Endothelial cell of umbilical vein (primary cell): ENCODE measurements around the gene RPL6. TPM values are rescaled to one million over a fixed set of nuclear protein-coding genes. Genes with fewer than 3 reads are reported as not detected.

ENCODE experiments used
- BruUV-seq: library from RNA; stranded (reverse); fragments of 400-500 nt; replicated peaks from 2 replicates; lab custom pipeline; 2021; lab: Mats Ljungman, UMichigan
- CTCF ChIA-PET: fragments of 300-600, 350-600 bp; sonication (Branson Sonifier 250); formaldehyde crosslinking; loops from one replicate; lab custom pipeline; 2021; ENCODE audit warnings: antibody characterized with exemption, inconsistent platforms; lab: Charles Lee
- POLR2A ChIA-PET: fragments of 300-600, 350-600 bp; sonication (Branson Sonifier 250); formaldehyde crosslinking; loops from one replicate; lab custom pipeline; 2021; ENCODE audit warnings: antibody characterized with exemption, inconsistent platforms; lab: Charles Lee
- DNase-seq: peaks from one replicate; pipeline ENCODE4 v3.0.0-alpha.2; 2011; ENCODE audit warnings: low read depth, low spot score
- FAIRE-seq: peaks from 2 replicates; lab custom pipeline; 2011; peaks lifted over from hg19 to GRCh38; lab: Jason Lieb, UNC
- H2AFZ ChIP-seq: 2 replicates; pipeline ENCODE4 v1.6.0; 2012; ENCODE audit warnings: low read depth, low read length, control low read depth, inconsistent platforms
- H3K27ac ChIP-seq: 2 replicates; pipeline ENCODE4 v1.5.1; 2011; ENCODE audit warnings: low read depth, mild to moderate bottlenecking, control low read depth, low read length, moderate library complexity; ENCODE audit not compliant: insufficient read depth
- H3K27me3 ChIP-seq, 2 experiments: 2 replicates each; pipeline versions ENCODE4 v1.6.0 to v1.6.1; 2011; ENCODE audit warnings: low read length in 2 of 2, mixed read lengths in 1 of 2; ENCODE audit not compliant: control insufficient read depth in 2 of 2, insufficient read depth in 2 of 2
- H3K36me3 ChIP-seq, 2 experiments: 2 replicates in 1 of 2; 3 replicates in 1 of 2; pipeline ENCODE4 v1.5.1; 2011; ENCODE audit warnings: low read length in 2 of 2, mild to moderate bottlenecking in 1 of 2, moderate library complexity in 1 of 2; ENCODE audit not compliant: control insufficient read depth in 2 of 2, insufficient read depth in 2 of 2; ENCODE audit errors: extremely low read depth in 1 of 2
- H3K4me1 ChIP-seq: 3 replicates; pipeline ENCODE4 v1.5.1; 2011; ENCODE audit warnings: mild to moderate bottlenecking, low read length; ENCODE audit not compliant: control insufficient read depth, insufficient read depth; ENCODE audit errors: extremely low read depth
- H3K4me2 ChIP-seq: 2 replicates; pipeline ENCODE4 v1.6.1; 2011; ENCODE audit warnings: low read length, control low read depth, mixed read lengths; ENCODE audit not compliant: insufficient read depth
- H3K4me3 ChIP-seq, 3 experiments: fragments of 200-600 bp in 1 of 3; sonication (generic), shearing (Covaris generic) in 1 of 3; replicated peaks in 1 of 3; 2 replicates each; pipeline ENCODE4 v1.5.1; 2011 to 2016; ENCODE audit warnings: control low read depth in 3 of 3, low read length in 3 of 3, mild to moderate bottlenecking in 2 of 3, inconsistent platforms in 1 of 3, low read depth in 1 of 3, moderate library complexity in 1 of 3; ENCODE audit not compliant: insufficient read depth in 1 of 3
- H3K79me2 ChIP-seq: 2 replicates; pipeline ENCODE4 v1.6.0; 2012; ENCODE audit warnings: low read length, inconsistent platforms; ENCODE audit not compliant: control insufficient read depth, insufficient read depth
- H3K9ac ChIP-seq: replicated peaks from 2 replicates; pipeline ENCODE3; 2011; ENCODE audit warnings: low read length, control low read depth; ENCODE audit not compliant: insufficient read depth; ENCODE audit errors: extremely low read depth
- H3K9me1 ChIP-seq: replicated peaks from 3 replicates; pipeline ENCODE4 v1.6.0; 2011; ENCODE audit warnings: mild to moderate bottlenecking, low read length; ENCODE audit not compliant: control insufficient read depth, insufficient read depth; ENCODE audit errors: extremely low read depth
- H3K9me3 ChIP-seq: replicated peaks from 2 replicates; pipeline ENCODE4 v1.5.1; 2012; ENCODE audit warnings: low read length, inconsistent platforms; ENCODE audit not compliant: control insufficient read depth, insufficient read depth
- H4K20me1 ChIP-seq: replicated peaks from 2 replicates; pipeline ENCODE3; 2011; ENCODE audit warnings: mild to moderate bottlenecking, low read length; ENCODE audit not compliant: control insufficient read depth, insufficient read depth; ENCODE audit errors: extremely low read depth
- CTCF ChIP-seq, 2 donors: IDR thresholded peaks; 1 replicate in 1 of 2; 2 replicates in 1 of 2; pipeline ENCODE4 v1.5.1; 2011; ENCODE audit warnings: low read length in 2 of 2, mild to moderate bottlenecking in 2 of 2, moderate library complexity in 2 of 2, control low read depth in 1 of 2, inconsistent platforms in 1 of 2, low read depth in 1 of 2; ENCODE audit not compliant: insufficient read depth in 1 of 2; ENCODE audit errors: extremely low read depth in 1 of 2
- EZH2 ChIP-seq: IDR thresholded peaks from 2 replicates; pipeline ENCODE4 v1.6.1; 2012; ENCODE audit warnings: borderline replicate concordance, low read depth, mild to moderate bottlenecking, moderate library complexity, low read length, inconsistent platforms; ENCODE audit not compliant: severe bottlenecking
- FOS ChIP-seq: IDR thresholded peaks from 2 replicates; pipeline ENCODE4 v1.6.1; 2011; ENCODE audit warnings: mild to moderate bottlenecking, low read length, moderate library complexity, borderline replicate concordance; ENCODE audit not compliant: insufficient read depth
- GATA2 ChIP-seq: IDR thresholded peaks from 2 replicates; pipeline ENCODE4 v1.7.0; 2011; ENCODE audit warnings: low read depth, mild to moderate bottlenecking, moderate library complexity, mixed read lengths, low read length; ENCODE audit not compliant: insufficient read length, insufficient read depth
- JUN ChIP-seq: IDR thresholded peaks from 2 replicates; pipeline ENCODE4 v1.6.1; 2011; ENCODE audit warnings: borderline replicate concordance, low read depth; ENCODE audit not compliant: insufficient read length, insufficient read depth
- MAX ChIP-seq: IDR thresholded peaks from 2 replicates; pipeline ENCODE4 v1.6.1; 2011; ENCODE audit not compliant: insufficient read depth, insufficient read length
- MYC ChIP-seq: IDR thresholded peaks from one replicate; pipeline ENCODE4 v1.6.1; 2011; ENCODE audit warnings: mild to moderate bottlenecking, low read depth, low read length
- POLR2A ChIP-seq: IDR thresholded peaks from 2 replicates; pipeline ENCODE4 v1.6.1; 2012; ENCODE audit warnings: low read depth, mild to moderate bottlenecking, control low read depth, low read length
- POLR2AphosphoS5 ChIP-seq: IDR thresholded peaks from 2 replicates; pipeline ENCODE4 v1.6.1; 2012; ENCODE audit warnings: low read depth, mild to moderate bottlenecking, control low read depth, low read length, moderate library complexity; ENCODE audit not compliant: insufficient read depth
- dilution Hi-C: fragments of 300-500 bp; cut with MboI; formaldehyde crosslinking; loops from one replicate; pipeline ENCODE4 v1.15.0; 2019; ENCODE audit warnings: low sequenced_read_pairs; ENCODE audit not compliant: extremely low pct_ligation_motif_present
- intact Hi-C: fragments of 100-400 bp; cut with micrococcal nuclease; formaldehyde crosslinking; loops from one replicate; pipeline ENCODE4 v1.10.0; 2022
- polyA plus RNA-seq, 4 experiments: library from polyadenylated mRNA; depleted of rRNA in 3 of 4; stranded (reverse) in 3 of 4; unstranded in 1 of 4; fragments of >200 nt; gene quantifications; 2 replicates each; pipeline versions ENCODE4 v1.2.1 to v1.2.3, GENCODE V29; 2011 to 2012; ENCODE audit warnings: missing spikeins in 1 of 4
- total RNA-seq: library from RNA; stranded (reverse); gene quantifications from 2 replicates; pipeline ENCODE4 v1.2.3, GENCODE V29; 2021

RPL6 gene
- total and polyA plus RNA-seq, 2 donors (not counting 3 experiments of a cell fraction or from before 2014, with no cell fraction given): 998 to 1,385 TPM

- ChIA-PET POLR2A (no interaction called here), CTCF (interaction anchor here (1.3 kb wide), 1 partner anchor 12 kb away, joined by 3 read pairs; no protein-coding TSS in a partner anchor)
- no peak for TF ChIP-seq MYC
- TF ChIP-seq POLR2A: no peak
- no peak for TF ChIP-seq MAX
- no peak for TF ChIP-seq CTCF (IDR thresholded peaks at IDR 0.05; ENCODE audit: extremely low read depth in 1 of 2, insufficient read depth in 1 of 2, low read depth in 1 of 2, low read length in 2 of 2)
- no peak for TF ChIP-seq FOS
- TF ChIP-seq EZH2: no peak
- no peak for TF ChIP-seq JUN
- TF ChIP-seq GATA2: no peak
- no peak for TF ChIP-seq POLR2AphosphoS5
- Histone ChIP-seq H4K20me1 (peaks cover 3% of the 10 kb centered on the region), H3K9me3 (no peaks in the 10 kb centered on the region), H3K27me3 (no peaks in the 10 kb centered on the region), H3K27ac (no peak overlapping the region), H3K9me1 (no peaks in the 10 kb centered on the region), H3K79me2 (peaks cover 35% of the 10 kb centered on the region), H3K4me3 (no peak overlapping the region), H3K36me3 (no peaks in the 10 kb centered on the region), H3K4me1 (no peaks in the 10 kb centered on the region), H2AFZ (no peak overlapping the region), H3K4me2 (no peak overlapping the region), H3K9ac (no peak overlapping the region)
- intact Hi-C loops: no loop called here
- FAIRE-seq: no peak
- no TSS peak for BruUV-seq
- DNase-seq: no peak
- dilution Hi-C loops: no loop called here
These were observed 34.3 kb downstream of the RPL6 start for GRCh38 chr12:112375105-112375504.
